ENCODE measurements around the gene NAA40. TPM values are rescaled to one million over a fixed set of nuclear protein-coding genes. Genes with fewer than 3 reads are reported as not detected.
"Not testable (repeated sequence)": the region's sequence is repeated elsewhere in the genome, so short reads cannot be mapped to it uniquely, and the experiment has no call there.

NAA40 gene
- total RNA-seq, 1 donor from 2014 or later, result 15.7 TPM

DNA sequence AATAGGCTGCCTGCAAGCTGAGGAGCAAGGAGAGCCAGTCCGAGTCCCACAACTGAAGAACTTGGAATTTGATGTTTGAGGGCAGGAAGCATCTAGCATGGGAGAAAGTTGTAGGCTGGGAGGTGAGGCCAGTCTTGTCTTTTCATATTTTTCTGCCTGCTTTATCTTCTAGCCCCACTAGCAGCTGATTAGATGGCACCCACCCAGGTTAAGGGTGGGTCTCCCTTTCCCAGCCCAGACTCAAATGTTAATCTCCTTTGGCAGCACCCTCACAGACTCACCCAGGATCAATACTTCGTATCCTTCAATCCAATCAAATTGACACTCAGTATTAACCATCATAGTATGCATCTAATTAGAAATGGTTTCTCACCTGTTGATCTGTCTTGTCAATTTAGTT lies 30.7 kb downstream of the NAA40 start:
- Histone ChIP-seq H3K4me3 (no peak overlapping the region), H3K9me3 (no peaks in the 10 kb centered on the region), H3K4me1 (no peaks in the 10 kb centered on the region), H3K27ac (no peak overlapping the region), H3K27me3 (no peaks in the 10 kb centered on the region), H3K36me3 (no peaks in the 10 kb centered on the region)
- DNase-seq, result no peak
- ATAC-seq, result no peak
- TF ChIP-seq, protein P1, sequence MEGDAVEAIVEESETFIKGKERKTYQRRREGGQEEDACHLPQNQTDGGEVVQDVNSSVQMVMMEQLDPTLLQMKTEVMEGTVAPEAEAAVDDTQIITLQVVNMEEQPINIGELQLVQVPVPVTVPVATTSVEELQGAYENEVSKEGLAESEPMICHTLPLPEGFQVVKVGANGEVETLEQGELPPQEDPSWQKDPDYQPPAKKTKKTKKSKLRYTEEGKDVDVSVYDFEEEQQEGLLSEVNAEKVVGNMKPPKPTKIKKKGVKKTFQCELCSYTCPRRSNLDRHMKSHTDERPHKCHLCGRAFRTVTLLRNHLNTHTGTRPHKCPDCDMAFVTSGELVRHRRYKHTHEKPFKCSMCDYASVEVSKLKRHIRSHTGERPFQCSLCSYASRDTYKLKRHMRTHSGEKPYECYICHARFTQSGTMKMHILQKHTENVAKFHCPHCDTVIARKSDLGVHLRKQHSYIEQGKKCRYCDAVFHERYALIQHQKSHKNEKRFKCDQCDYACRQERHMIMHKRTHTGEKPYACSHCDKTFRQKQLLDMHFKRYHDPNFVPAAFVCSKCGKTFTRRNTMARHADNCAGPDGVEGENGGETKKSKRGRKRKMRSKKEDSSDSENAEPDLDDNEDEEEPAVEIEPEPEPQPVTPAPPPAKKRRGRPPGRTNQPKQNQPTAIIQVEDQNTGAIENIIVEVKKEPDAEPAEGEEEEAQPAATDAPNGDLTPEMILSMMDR (IDR thresholded peaks at IDR 0.05), result no peak
- intact Hi-C loops (cut with DNase I), result no loop called here

DNA sequence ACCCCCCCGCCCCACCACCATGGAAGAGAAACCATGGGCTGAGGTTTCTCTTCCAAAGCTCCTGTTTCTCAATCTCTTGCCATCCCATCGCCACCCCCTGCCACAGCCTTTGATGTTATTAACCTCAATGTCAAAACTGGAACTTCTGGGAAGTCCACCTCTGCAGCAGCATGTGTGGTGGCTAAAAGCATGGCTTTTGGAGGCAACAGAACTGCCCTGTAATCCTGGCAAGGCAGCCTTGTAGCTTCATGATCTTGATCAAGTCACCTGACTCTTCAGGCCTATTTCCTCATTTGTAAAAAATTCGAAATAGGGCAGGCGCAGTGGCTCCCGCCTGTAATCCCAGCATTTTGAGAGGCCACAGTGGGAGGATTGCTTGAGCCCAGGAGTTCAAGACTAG lies 32.1 kb downstream of the NAA40 start:
- Histone ChIP-seq H3K9me3 (no peaks in the 10 kb centered on the region), H3K4me1 (peaks cover 7% of the 10 kb centered on the region), H3K27ac (no peak overlapping the region), H3K4me3 (no peak overlapping the region), H3K27me3 (no peaks in the 10 kb centered on the region), H3K36me3 (no peaks in the 10 kb centered on the region)
- intact Hi-C loops (cut with DNase I), result no loop called here
- DNase-seq (no peak), ATAC-seq (no peak)
- TF ChIP-seq, protein P1 (IDR thresholded peaks at IDR 0.05), result no peak

DNA sequence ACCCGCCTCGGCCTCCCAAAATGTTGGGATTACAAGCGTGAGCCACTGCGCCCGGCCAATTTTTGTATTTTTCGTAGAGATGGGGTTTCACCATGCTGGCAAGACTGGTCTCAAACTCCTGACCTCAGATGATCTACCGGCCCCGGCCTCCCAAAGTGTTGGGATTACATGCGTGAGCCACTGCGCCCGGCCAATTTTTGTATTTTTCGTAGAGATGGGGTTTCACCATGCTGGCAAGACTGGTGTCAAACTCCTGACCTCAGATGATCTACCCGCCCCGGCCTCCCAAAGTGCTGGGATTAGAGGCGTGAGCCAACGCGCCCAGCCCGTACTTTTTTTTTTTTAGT lies 35.1 kb downstream of the NAA40 start:
- H3K36me3 ChIP-seq; DNase-seq; ATAC-seq; H3K9me3 ChIP-seq; H3K27ac ChIP-seq; intact Hi-C loops (cut with DNase I); H3K27me3 ChIP-seq: not testable (repeated sequence)
- peaks cover 13% of the 10 kb centered on the region for H3K4me1 ChIP-seq
- peak overlapping the region; percentile 80 for H3K4me3 ChIP-seq

DNA sequence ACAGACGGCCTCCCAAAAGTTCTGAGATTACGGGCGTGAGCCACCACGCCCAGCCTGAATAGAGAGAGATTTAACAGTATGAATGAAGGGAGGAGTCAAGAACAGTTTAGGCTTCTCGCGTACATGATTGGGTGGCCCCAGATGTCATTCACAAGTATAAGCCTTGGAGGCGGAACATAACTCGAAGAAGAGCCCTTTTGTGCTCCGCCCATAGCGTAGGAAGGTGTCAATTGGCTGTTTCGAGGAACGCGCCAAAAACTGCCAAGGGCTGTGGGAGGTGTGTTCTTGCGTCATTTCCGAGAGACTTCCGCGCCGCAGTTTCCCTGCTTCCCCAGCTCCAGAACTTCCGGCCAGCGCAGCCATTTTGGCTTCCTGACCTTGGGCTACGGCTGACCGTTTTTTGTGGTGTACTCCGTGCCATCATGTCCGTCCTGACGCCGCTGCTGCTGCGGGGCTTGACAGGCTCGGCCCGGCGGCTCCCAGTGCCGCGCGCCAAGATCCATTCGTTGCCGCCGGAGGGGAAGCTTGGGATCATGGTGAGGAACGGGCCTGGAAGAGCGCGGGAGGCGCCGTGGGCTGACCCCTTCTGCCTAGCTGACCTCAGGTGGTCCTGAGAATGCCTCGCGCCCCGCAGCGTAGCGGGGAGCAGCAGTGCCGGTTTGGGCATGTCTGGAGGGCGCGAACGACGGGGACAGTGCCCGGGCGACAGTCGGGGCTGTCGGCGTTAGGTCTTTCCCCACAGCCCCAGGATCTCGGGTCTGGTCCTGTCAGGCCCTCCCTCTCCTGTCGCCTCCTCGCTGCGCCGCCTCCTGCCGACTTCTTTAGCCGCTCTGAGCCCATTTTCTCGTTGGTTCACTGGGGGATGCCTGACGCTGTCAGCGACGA lies 35.7 kb downstream of the NAA40 start, which contains the start of gene COX8A:
Gene COX8A, plus strand, starts transcription at position 362 of the 885 bp plus-strand sequence. Its CDS starts 61 bp downstream, at position 423.
- TF ChIP-seq, protein P1 (IDR thresholded peaks at IDR 0.05), result peak; percentile 10
- Histone ChIP-seq H3K9me3 (no peaks in the 10 kb centered on the region), H3K4me3 (peak within 1 kb of the TSS; percentile 80), H3K27ac (peak within 1 kb of the TSS; percentile 96), H3K27me3 (no peaks in the 10 kb centered on the region), H3K4me1 (peaks cover 13% of the 10 kb centered on the region), H3K36me3 (peaks cover 5% of the 10 kb centered on the region)
- peak; percentile 96 for DNase-seq
- ATAC-seq, result peak; percentile 98
- intact Hi-C loops (cut with DNase I), result no loop called here

DNA sequence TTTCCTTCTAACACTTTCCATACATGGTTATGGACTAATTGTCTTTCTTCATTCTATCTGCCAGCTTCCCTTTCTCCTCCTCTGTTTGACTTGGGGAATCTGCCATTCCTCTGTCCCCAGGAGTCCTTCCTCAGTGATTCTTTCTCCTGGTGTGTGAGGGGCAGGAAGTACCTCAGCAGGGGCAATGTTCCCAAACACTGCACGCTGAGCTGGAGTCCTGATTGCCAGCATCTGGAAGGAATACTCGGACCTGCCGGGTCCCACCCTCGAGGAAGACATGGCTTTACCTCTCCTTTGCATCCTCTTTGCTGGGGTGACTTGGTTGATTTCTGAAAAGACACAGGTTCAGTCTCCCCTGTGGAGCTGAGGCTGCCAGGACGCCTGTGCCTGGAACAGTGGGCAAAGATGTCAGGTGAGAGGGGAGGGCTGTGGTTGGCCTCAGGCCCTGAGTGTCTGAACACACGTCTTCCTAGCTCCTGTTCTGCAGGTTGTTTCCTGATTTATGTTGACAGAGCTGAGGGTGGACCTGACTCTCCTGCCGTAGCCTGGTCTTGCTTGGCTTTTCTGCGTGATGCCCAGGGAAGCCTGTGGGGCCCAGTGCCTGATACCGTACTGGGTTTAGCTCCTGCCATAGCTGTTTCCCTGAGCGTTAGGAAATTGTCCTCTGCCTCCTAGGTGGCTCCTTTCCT lies 39.9 kb downstream of the NAA40 start:
- DNase-seq (no peak), ATAC-seq (no peak)
- H3K9me3 ChIP-seq, result no peaks in the 10 kb centered on the region
- TF ChIP-seq, protein P1 (IDR thresholded peaks at IDR 0.05), result no peak
- peaks cover 13% of the 10 kb centered on the region for H3K4me1 ChIP-seq
- intact Hi-C loops (cut with DNase I), result no loop called here
- no peak overlapping the region for H3K4me3 ChIP-seq
- H3K27ac ChIP-seq, result no peak overlapping the region
- H3K36me3 ChIP-seq, result peaks cover 5% of the 10 kb centered on the region
- H3K27me3 ChIP-seq, result no peaks in the 10 kb centered on the region

DNA sequence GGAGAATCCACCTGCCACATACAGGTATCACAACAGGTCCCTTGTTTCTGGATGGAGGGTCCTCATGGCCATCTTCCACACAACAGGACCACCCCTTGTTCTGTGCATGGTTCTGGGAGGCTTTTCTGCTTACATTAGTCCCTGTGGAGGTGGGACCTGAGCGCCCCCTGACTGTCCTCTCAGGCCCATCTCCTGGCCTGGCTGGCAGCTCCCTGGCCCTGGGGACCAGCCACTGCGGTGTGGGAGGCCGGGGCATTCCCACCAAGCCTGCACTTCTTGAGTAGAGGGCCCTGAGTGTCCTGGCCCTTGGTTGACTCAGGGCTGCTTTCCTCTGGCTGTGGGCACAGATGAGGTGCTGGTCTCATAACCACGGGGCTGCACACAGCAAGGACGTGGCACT lies 40.6 kb downstream of the NAA40 start:
- Histone ChIP-seq H3K4me3 (no peak overlapping the region), H3K4me1 (peaks cover 13% of the 10 kb centered on the region), H3K27me3 (no peaks in the 10 kb centered on the region), H3K9me3 (no peaks in the 10 kb centered on the region), H3K27ac (no peak overlapping the region), H3K36me3 (peaks cover 5% of the 10 kb centered on the region)
- TF ChIP-seq, protein P1 (IDR thresholded peaks at IDR 0.05), result no peak
- DNase-seq (no peak), ATAC-seq (no peak)
- intact Hi-C loops (cut with DNase I), result no loop called here

Measured in upper lobe of right lung (tissue), 1 donor.